Daoy (cell line): ENCODE results near the gene SLC25A33. TPM values are rescaled to one million over a fixed set of nuclear protein-coding genes. Genes with fewer than 3 reads are reported as not detected.

Experiments used
- DNase-seq: peaks from one replicate; pipeline ENCODE4 v3.0.0-alpha.2; 2015; ENCODE audit warnings: low read depth
- total RNA-seq: library from RNA; depleted of rRNA; stranded (reverse); fragments of >200 nt; shearing (Covaris generic); gene quantifications from 2 replicates; pipeline ENCODE4 v1.2.3, GENCODE V29; 2014

The SLC25A33 gene
- total RNA-seq, 1 experiment from 2014 or later: 17.4 TPM

- DNase-seq: no peak
These were observed 61.9 kb downstream of the SLC25A33 start for GRCh38 chr1:9600861-9601834.

- no peak for DNase-seq
These were observed 62.9 kb downstream of the SLC25A33 start for GRCh38 chr1:9601942-9602793.

GRCh38 chr1:9602794-9603167 is 63.5 kb downstream of the SLC25A33 start:
- DNase-seq: no peak

- no peak for DNase-seq
These were observed 64.0 kb downstream of the SLC25A33 start for GRCh38 chr1:9603307-9603706.

GRCh38 chr1:9603766-9604753 is 64.8 kb downstream of the SLC25A33 start:
- DNase-seq: no peak

GRCh38 chr1:9604836-9605235 is 65.6 kb downstream of the SLC25A33 start:
- no peak for DNase-seq

GRCh38 chr1:9605946-9606455 is 66.7 kb downstream of the SLC25A33 start:
- DNase-seq: no peak

- DNase-seq: no peak
These were observed 67.2 kb downstream of the SLC25A33 start for GRCh38 chr1:9606458-9606857.

GRCh38 chr1:9606948-9607347 is 67.7 kb downstream of the SLC25A33 start:
- DNase-seq: no peak

GRCh38 chr1:9607352-9607751 is 68.1 kb downstream of the SLC25A33 start:
- no peak for DNase-seq

GRCh38 chr1:9609998-9610397 is 70.7 kb downstream of the SLC25A33 start:
- no peak for DNase-seq

GRCh38 chr1:9610548-9610947 is 71.3 kb downstream of the SLC25A33 start:
- no peak for DNase-seq

- no peak for DNase-seq
These were observed 72.5 kb downstream of the SLC25A33 start for GRCh38 chr1:9611716-9612115.

- no peak for DNase-seq
These were observed 73.0 kb downstream of the SLC25A33 start for GRCh38 chr1:9612162-9612845.

GRCh38 chr1:9612871-9613624 is 73.8 kb downstream of the SLC25A33 start:
- no peak for DNase-seq

- DNase-seq: no peak
These were observed 74.5 kb downstream of the SLC25A33 start for GRCh38 chr1:9613625-9614299.

- DNase-seq: peak; percentile 68
These were observed 76.2 kb downstream of the SLC25A33 start for GRCh38 chr1:9615316-9616063.

GRCh38 chr1:9618909-9619679 is 79.8 kb downstream of the SLC25A33 start:
- no peak for DNase-seq
